SK-N-SH (cell line): ENCODE measurements around the gene FBXW8. TPM values are rescaled to one million over a fixed set of nuclear protein-coding genes. Genes with fewer than 3 reads are reported as not detected.

ENCODE experiments used
- CTCF ChIA-PET: fragments of 300-600, 350-600 bp; formaldehyde crosslinking; extraction: SDS; loops from one replicate; lab custom pipeline; 2021; lab: Yijun Ruan, JAX
- POLR2A ChIA-PET: fragments of 350-600 bp; sonication (Branson Sonifier 250); formaldehyde crosslinking; extraction: SDS; loops from one replicate; lab custom pipeline; 2020; ENCODE audit warnings: antibody characterized with exemption, inconsistent platforms; lab: Yijun Ruan, JAX
- DNase-seq: peaks from one replicate; pipeline ENCODE4 v3.0.0; 2012
- H2AFZ ChIP-seq: fragments of 200-600 bp; sonication (generic); 2 replicates; pipeline ENCODE4 v1.8.1; 2016; ENCODE audit warnings: antibody characterized with exemption, mild to moderate bottlenecking, low read depth
- H3F3A ChIP-seq: fragments of 200-600 bp; sonication (generic); replicated peaks from 2 replicates; pipeline ENCODE3; 2016; ENCODE audit warnings: antibody characterized with exemption, mild to moderate bottlenecking; ENCODE audit not compliant: insufficient read depth
- H3K27ac ChIP-seq, 2 experiments: fragments of 200-500 bp in 1 of 2; fragments of 200-600 bp in 1 of 2; sonication (Bioruptor generic) in 1 of 2; sonication (generic), shearing (Covaris generic) in 1 of 2; 2 replicates each; pipeline versions ENCODE4 v1.5.1 to v1.6.1; 2014 to 2016; ENCODE audit warnings: low read depth in 2 of 2, inconsistent platforms in 1 of 2, low read length in 1 of 2, mild to moderate bottlenecking in 1 of 2, mixed read lengths in 1 of 2
- H3K27me3 ChIP-seq: fragments of 200-600 bp; sonication (generic), shearing (Covaris generic); 2 replicates; pipeline ENCODE4 v1.6.1; 2016; ENCODE audit warnings: mixed run types; ENCODE audit not compliant: insufficient read depth
- H3K36me3 ChIP-seq, 2 experiments: fragments of 200-500 bp in 1 of 2; fragments of 200-600 bp in 1 of 2; sonication (Bioruptor generic) in 1 of 2; sonication (generic) in 1 of 2; replicated peaks in 1 of 2; 2 replicates each; pipeline versions ENCODE3 to v1.5.1; 2014 to 2016; ENCODE audit warnings: low read length in 1 of 2, mild to moderate bottlenecking in 1 of 2; ENCODE audit not compliant: insufficient read depth in 2 of 2, control insufficient read depth in 1 of 2
- H3K4me1 ChIP-seq, 2 experiments: fragments of 200-500 bp in 1 of 2; fragments of 200-600 bp in 1 of 2; sonication (Bioruptor generic) in 1 of 2; sonication (generic), shearing (Covaris generic) in 1 of 2; 2 replicates each; pipeline versions ENCODE4 v1.5.1 to v1.6.1; 2014 to 2016; ENCODE audit warnings: low read depth in 1 of 2, low read length in 1 of 2, mixed run types in 1 of 2; ENCODE audit not compliant: insufficient read depth in 2 of 2, control insufficient read depth in 1 of 2
- H3K4me2 ChIP-seq: fragments of 200-600 bp; sonication (generic), shearing (Covaris generic); 2 replicates; pipeline ENCODE4 v1.6.1; 2017; ENCODE audit warnings: mixed run types
- H3K4me3 ChIP-seq, 2 experiments: fragments of 200-500 bp in 1 of 2; fragments of 200-600 bp in 1 of 2; sonication (Bioruptor generic) in 1 of 2; sonication (generic), shearing (Covaris generic) in 1 of 2; 2 replicates each; pipeline versions ENCODE4 v1.5.1 to v1.8.1; 2014 to 2016; ENCODE audit warnings: low read depth in 2 of 2, inconsistent platforms in 1 of 2, low read length in 1 of 2, mild to moderate bottlenecking in 1 of 2, mixed read lengths in 1 of 2, moderate library complexity in 1 of 2
- H3K79me2 ChIP-seq: fragments of 200-600 bp; sonication (generic); 2 replicates; pipeline ENCODE4 v1.8.1; 2017; ENCODE audit warnings: mild to moderate bottlenecking; ENCODE audit not compliant: insufficient read depth
- H3K9ac ChIP-seq: fragments of 200-600 bp; sonication (generic); 2 replicates; pipeline ENCODE4 v1.6.1; 2017; ENCODE audit warnings: mixed run types
- H3K9me2 ChIP-seq: fragments of 200-600 bp; sonication (generic); 2 replicates; pipeline ENCODE4 v1.6.1; 2017; ENCODE audit warnings: mixed run types
- H3K9me3 ChIP-seq: fragments of 200-600 bp; sonication (generic); 2 replicates; pipeline ENCODE4 v1.6.1; 2017; ENCODE audit warnings: mixed run types, mild to moderate bottlenecking, moderate library complexity
- H4K20me1 ChIP-seq: fragments of 200-600 bp; sonication (generic); 2 replicates; pipeline ENCODE4 v1.6.1; 2017; ENCODE audit warnings: mild to moderate bottlenecking, mixed run types; ENCODE audit not compliant: insufficient read depth
- CHD2 ChIP-seq: fragments of 150-350 bp; IDR thresholded peaks from 2 replicates; pipeline ENCODE4 v1.6.1; 2018; ENCODE audit warnings: low read length; ENCODE audit not compliant: partially characterized antibody
- EP300 ChIP-seq, 2 experiments: IDR thresholded peaks; 2 replicates each; pipeline versions ENCODE4 v1.4.0 to v1.6.1; 2012; ENCODE audit warnings: borderline replicate concordance in 1 of 2, low read depth in 1 of 2, low read length in 1 of 2
- EZH2phosphoT487 ChIP-seq: fragments of 200-600 bp; sonication (generic); IDR thresholded peaks from 2 replicates; pipeline ENCODE4 v1.6.1; 2017; ENCODE audit warnings: low read depth, mixed run types, mild to moderate bottlenecking, antibody characterized with exemption, moderate library complexity, borderline replicate concordance
- FOSL2 ChIP-seq: IDR thresholded peaks from 2 replicates; pipeline ENCODE4 v1.4.0; 2012; ENCODE audit warnings: low read depth, mild to moderate bottlenecking, moderate library complexity, borderline replicate concordance
- FOXJ3 ChIP-seq: sonication (generic); formaldehyde crosslinking; IDR thresholded peaks from 2 replicates; pipeline ENCODE4 v1.5.1; 2020; ENCODE audit warnings: mild to moderate bottlenecking, missing genetic modification reagents
- FOXM1 ChIP-seq: IDR thresholded peaks from 2 replicates; pipeline ENCODE4 v1.4.0; 2012; ENCODE audit warnings: low read depth, mild to moderate bottlenecking
- GABPA ChIP-seq: IDR thresholded peaks from 2 replicates; pipeline ENCODE4 v1.4.0; 2012; ENCODE audit warnings: low read depth, mild to moderate bottlenecking
- GATA2 ChIP-seq: sonication (generic); formaldehyde crosslinking; IDR thresholded peaks from 2 replicates; pipeline ENCODE4 v1.5.0; 2020; ENCODE audit warnings: mild to moderate bottlenecking, missing genetic modification reagents
- JUND ChIP-seq: IDR thresholded peaks from 2 replicates; pipeline ENCODE4 v1.4.0; 2012
- MEF2A ChIP-seq: IDR thresholded peaks from 2 replicates; pipeline ENCODE4 v1.4.0; 2012; ENCODE audit warnings: low read depth, borderline replicate concordance
- NRF1 ChIP-seq: IDR thresholded peaks from 2 replicates; pipeline ENCODE4 v1.6.1; 2012; ENCODE audit warnings: low read depth, mild to moderate bottlenecking, low read length
- POLR2AphosphoS5 ChIP-seq: IDR thresholded peaks from 2 replicates; pipeline ENCODE4 v1.6.1; 2012; ENCODE audit warnings: low read depth, low read length
- RAD21 ChIP-seq: IDR thresholded peaks from 2 replicates; pipeline ENCODE4 v1.6.1; 2012; ENCODE audit warnings: mild to moderate bottlenecking, low read length
- RFX5 ChIP-seq: IDR thresholded peaks from 2 replicates; pipeline ENCODE4 v1.6.1; 2012; ENCODE audit warnings: mild to moderate bottlenecking, improper control_type of control experiment, low read length
- RXRA ChIP-seq: IDR thresholded peaks from 2 replicates; pipeline ENCODE4 v1.4.0; 2012; ENCODE audit warnings: low read depth, mild to moderate bottlenecking, borderline replicate concordance
- SIN3A ChIP-seq: IDR thresholded peaks from 2 replicates; pipeline ENCODE4 v1.6.1; 2012; ENCODE audit warnings: low read depth, mild to moderate bottlenecking, low read length, moderate library complexity, borderline replicate concordance
- SMC3 ChIP-seq: IDR thresholded peaks from 2 replicates; pipeline ENCODE4 v1.6.1; 2012; ENCODE audit warnings: low read depth, low read length, improper control_type of control experiment
- WGBS: methylation state at CpG from one replicate; pipeline ENCODE4 v1.1.6; 2017; ENCODE audit warnings: low lambda C conversion rate; 5-methylcytosine and 5-hydroxymethylcytosine counted together
- polyA plus RNA-seq, 3 experiments: library from polyadenylated mRNA; depleted of rRNA; stranded (reverse); fragments of >200 nt; gene quantifications; 2 replicates each; pipeline ENCODE4 v1.2.3, GENCODE V29; 2012
- TF ChIP-seq, protein P1 (sequence below): fragments of 200-600 bp; sonication (generic); IDR thresholded peaks from 2 replicates; pipeline ENCODE4 v1.6.1; 2017; ENCODE audit warnings: antibody characterized with exemption, mild to moderate bottlenecking, moderate library complexity
- TF ChIP-seq, protein P2 (sequence below): IDR thresholded peaks from 2 replicates; pipeline ENCODE4 v1.4.0; 2012; ENCODE audit warnings: low read depth, borderline replicate concordance
- TF ChIP-seq, protein P3 (sequence below): IDR thresholded peaks from 2 replicates; pipeline ENCODE4 v1.4.0; 2012; ENCODE audit warnings: low read depth

The FBXW8 gene
- polyA plus RNA-seq, 1 of the 3 experiments (the other 2 are of a cell fraction): 15.6 TPM

DNA sequence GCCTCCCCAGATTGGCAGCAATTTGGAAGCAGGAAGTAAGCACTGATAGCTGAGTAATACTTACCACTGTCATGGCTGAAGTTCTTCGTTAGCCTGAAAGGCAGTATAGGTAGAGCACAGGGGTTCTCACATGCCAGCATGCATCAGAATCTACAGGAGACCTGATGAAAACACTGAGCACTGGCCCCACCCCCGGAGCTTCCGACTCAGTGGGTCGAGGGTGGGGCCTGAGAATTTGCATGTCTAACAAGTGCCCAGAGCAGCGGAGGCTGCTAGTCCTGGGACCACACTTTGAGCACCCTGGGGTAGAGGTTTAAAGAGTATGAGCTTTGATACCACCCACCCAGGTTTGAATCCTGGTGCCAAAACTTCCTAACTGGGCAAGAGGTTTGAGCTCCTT, 89.6 kb downstream of the FBXW8 start:
- Histone ChIP-seq H3K27me3 (no peaks in the 10 kb centered on the region), H3K4me2 (no peak overlapping the region), H3K9me3 (no peaks in the 10 kb centered on the region), H3F3A (no peaks in the 10 kb centered on the region), H3K4me3 (no peak overlapping the region), H3K4me1 (peaks cover 0 to 23% of the 10 kb centered on the region in 2 experiments; a peak in 2 of 4 replicates), H3K9ac (no peak overlapping the region), H3K79me2 (peaks cover 16% of the 10 kb centered on the region; the same call in 1 of the 2 replicates), H3K9me2 (no peaks in the 10 kb centered on the region), H3K27ac (no peak overlapping the region), H4K20me1 (no peaks in the 10 kb centered on the region; the same call in 1 of the 2 replicates), H3K36me3 (peaks cover 20 to 72% of the 10 kb centered on the region in 2 experiments), H2AFZ (no peak overlapping the region)
- TF ChIP-seq RFX5: no peak
- TF ChIP-seq SIN3A: no peak
- TF ChIP-seq EP300 (IDR thresholded peaks at IDR 0.05; ENCODE audit: borderline replicate concordance in 1 of 2, low read depth in 1 of 2, low read length in 1 of 2): no peak
- TF ChIP-seq, protein P1, sequence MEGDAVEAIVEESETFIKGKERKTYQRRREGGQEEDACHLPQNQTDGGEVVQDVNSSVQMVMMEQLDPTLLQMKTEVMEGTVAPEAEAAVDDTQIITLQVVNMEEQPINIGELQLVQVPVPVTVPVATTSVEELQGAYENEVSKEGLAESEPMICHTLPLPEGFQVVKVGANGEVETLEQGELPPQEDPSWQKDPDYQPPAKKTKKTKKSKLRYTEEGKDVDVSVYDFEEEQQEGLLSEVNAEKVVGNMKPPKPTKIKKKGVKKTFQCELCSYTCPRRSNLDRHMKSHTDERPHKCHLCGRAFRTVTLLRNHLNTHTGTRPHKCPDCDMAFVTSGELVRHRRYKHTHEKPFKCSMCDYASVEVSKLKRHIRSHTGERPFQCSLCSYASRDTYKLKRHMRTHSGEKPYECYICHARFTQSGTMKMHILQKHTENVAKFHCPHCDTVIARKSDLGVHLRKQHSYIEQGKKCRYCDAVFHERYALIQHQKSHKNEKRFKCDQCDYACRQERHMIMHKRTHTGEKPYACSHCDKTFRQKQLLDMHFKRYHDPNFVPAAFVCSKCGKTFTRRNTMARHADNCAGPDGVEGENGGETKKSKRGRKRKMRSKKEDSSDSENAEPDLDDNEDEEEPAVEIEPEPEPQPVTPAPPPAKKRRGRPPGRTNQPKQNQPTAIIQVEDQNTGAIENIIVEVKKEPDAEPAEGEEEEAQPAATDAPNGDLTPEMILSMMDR: no peak
- no peak for TF ChIP-seq GABPA
- TF ChIP-seq SMC3: no peak
- TF ChIP-seq, protein P2, sequence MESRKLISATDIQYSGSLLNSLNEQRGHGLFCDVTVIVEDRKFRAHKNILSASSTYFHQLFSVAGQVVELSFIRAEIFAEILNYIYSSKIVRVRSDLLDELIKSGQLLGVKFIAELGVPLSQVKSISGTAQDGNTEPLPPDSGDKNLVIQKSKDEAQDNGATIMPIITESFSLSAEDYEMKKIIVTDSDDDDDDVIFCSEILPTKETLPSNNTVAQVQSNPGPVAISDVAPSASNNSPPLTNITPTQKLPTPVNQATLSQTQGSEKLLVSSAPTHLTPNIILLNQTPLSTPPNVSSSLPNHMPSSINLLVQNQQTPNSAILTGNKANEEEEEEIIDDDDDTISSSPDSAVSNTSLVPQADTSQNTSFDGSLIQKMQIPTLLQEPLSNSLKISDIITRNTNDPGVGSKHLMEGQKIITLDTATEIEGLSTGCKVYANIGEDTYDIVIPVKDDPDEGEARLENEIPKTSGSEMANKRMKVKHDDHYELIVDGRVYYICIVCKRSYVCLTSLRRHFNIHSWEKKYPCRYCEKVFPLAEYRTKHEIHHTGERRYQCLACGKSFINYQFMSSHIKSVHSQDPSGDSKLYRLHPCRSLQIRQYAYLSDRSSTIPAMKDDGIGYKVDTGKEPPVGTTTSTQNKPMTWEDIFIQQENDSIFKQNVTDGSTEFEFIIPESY: no peak
- no peak for TF ChIP-seq EZH2phosphoT487
- TF ChIP-seq FOSL2: no peak
- no peak for TF ChIP-seq POLR2AphosphoS5
- no peak for TF ChIP-seq FOXJ3
- no peak for TF ChIP-seq GATA2
- TF ChIP-seq RXRA: no peak
- TF ChIP-seq NRF1: no peak
- no peak for TF ChIP-seq MEF2A
- no peak for TF ChIP-seq RAD21
- no peak for TF ChIP-seq CHD2
- TF ChIP-seq, protein P3, sequence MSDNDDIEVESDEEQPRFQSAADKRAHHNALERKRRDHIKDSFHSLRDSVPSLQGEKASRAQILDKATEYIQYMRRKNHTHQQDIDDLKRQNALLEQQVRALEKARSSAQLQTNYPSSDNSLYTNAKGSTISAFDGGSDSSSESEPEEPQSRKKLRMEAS: no peak
- no peak for TF ChIP-seq FOXM1
- no peak for TF ChIP-seq JUND
- CTCF ChIA-PET: interaction anchor here (0.6 to 1.3 kb wide), 4 partner anchors 8 to 297 kb away, joined by 3 read pairs; no protein-coding TSS in a partner anchor
- no peak for DNase-seq
- POLR2A ChIA-PET: interaction anchor here (0.8 kb wide), 1 partner anchor 22 kb away, joined by 3 read pairs; no protein-coding TSS in a partner anchor
- 98% methylated on average over 5 of the region's 5 CpGs for WGBS
